IPS DF 4.7 (cell line): ENCODE measurements around the gene PTOV1.

Source experiments
- DNase-seq: peaks from one replicate; pipeline ENCODE4 v3.0.0-alpha.2; 2013; ENCODE audit warnings: low spot score; ENCODE audit errors: extremely low read depth

Gene PTOV1

GRCh38 chr19:49850487-49851342 is at the start of gene PTOV1:
TSS of gene PTOV1 (plus strand) at chr19:49851159.
- DNase-seq, result peak; percentile 49

GRCh38 chr19:49801401-49801888 is 49.5 kb upstream of the PTOV1 start:
- DNase-seq, result no peak

- DNase-seq, result no peak
Observed at GRCh38 chr19:49801966-49802661, 48.8 kb upstream of the PTOV1 start.

- no peak for DNase-seq
Observed at GRCh38 chr19:49802836-49803528, 48.0 kb upstream of the PTOV1 start.

- DNase-seq, result no peak
Observed at GRCh38 chr19:49803529-49803856, 47.5 kb upstream of the PTOV1 start.

- DNase-seq, result no peak
Observed at GRCh38 chr19:49805822-49806619, 44.9 kb upstream of the PTOV1 start.

GRCh38 chr19:49806620-49806959 is 44.4 kb upstream of the PTOV1 start:
- no peak for DNase-seq

- DNase-seq, result no peak
Observed at GRCh38 chr19:49807058-49807903, 43.7 kb upstream of the PTOV1 start.

- no peak for DNase-seq
Observed at GRCh38 chr19:49807904-49808675, 42.9 kb upstream of the PTOV1 start.

- DNase-seq, result no peak
Observed at GRCh38 chr19:49808711-49809159, 42.2 kb upstream of the PTOV1 start.

- DNase-seq, result no peak
Observed at GRCh38 chr19:49809160-49809940, 41.6 kb upstream of the PTOV1 start.

GRCh38 chr19:49809941-49810389 is 41.0 kb upstream of the PTOV1 start:
- DNase-seq, result no peak

- no peak for DNase-seq
Observed at GRCh38 chr19:49811328-49811727, 39.6 kb upstream of the PTOV1 start.

GRCh38 chr19:49812452-49812996 is 38.4 kb upstream of the PTOV1 start:
- DNase-seq, result no peak

- DNase-seq, result peak; percentile 98
Observed at GRCh38 chr19:49812997-49813861, 37.7 kb upstream of the PTOV1 start, which contains the start of gene FUZ. TSS of gene FUZ (minus strand) at chr19:49813292. CDS start at chr19:49813106, 186 bp downstream.

- DNase-seq, result no peak
Observed at GRCh38 chr19:49814010-49814409, 36.9 kb upstream of the PTOV1 start.

- DNase-seq, result no peak
Observed at GRCh38 chr19:49816590-49816989, 34.4 kb upstream of the PTOV1 start.
